NAMALWA (cell line): Measurements from ENCODE around the gene MAP4.

Experiments
- DNase-seq: peaks from one replicate; pipeline ENCODE4 v3.0.0-alpha.2; 2015; ENCODE audit warnings: low spot score

Gene MAP4

DNA sequence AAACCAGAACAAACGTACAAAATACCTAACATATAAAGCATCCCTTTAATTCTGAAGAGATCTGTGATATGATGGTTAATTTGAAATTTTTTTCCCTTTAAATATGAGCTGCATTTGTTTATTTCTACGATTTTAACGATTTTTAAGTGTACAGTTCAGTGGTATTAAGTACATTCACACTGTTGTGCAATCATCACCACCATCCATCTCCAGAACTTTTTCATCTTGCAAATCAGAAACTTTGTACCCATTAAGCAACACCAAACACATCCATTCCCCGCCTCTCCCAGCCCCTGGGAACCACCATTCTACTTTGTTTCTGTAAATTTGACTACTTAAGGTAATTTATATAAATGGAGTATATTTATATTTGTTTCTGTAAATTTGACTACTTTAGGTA is 51.5 kb downstream of the MAP4 start:
- DNase-seq, result no peak

DNA sequence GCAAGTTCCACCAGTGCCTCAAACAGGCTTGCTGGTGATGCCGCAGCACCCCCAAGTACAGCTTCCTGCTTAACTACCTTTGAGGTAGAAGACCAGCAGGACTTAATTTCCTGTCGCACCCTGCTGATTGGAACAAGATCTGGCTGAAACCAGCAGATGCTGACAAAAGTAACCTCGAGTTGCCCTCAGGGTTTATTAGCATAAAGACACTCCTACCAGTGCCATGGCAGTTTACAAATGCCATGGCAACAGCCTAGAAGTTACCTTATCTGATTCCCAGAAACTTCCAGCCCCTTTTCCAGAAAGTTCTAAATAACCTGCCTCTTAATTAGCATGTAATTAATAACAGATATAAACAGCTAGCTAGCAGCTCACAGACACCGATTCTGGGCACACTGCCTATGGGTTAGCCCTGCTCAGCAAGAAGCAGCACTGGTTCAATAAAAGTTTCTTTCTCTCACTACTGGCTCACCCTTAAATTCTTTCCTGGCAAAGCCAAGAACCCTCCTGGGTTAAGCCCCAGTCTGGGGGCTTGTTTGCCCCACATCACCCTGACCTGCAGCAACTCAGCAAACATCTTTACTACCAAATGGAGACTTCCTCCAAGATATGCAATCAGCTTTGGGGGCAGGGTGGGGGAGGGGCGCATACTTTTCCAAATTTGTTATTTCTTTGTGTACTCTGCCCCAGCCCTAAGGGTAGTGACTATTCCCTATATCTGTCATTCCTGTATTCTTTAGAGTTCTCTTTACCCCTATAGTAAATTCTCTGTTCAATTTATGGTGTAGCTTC is 54.2 kb downstream of the MAP4 start:
- DNase-seq, result no peak

DNA sequence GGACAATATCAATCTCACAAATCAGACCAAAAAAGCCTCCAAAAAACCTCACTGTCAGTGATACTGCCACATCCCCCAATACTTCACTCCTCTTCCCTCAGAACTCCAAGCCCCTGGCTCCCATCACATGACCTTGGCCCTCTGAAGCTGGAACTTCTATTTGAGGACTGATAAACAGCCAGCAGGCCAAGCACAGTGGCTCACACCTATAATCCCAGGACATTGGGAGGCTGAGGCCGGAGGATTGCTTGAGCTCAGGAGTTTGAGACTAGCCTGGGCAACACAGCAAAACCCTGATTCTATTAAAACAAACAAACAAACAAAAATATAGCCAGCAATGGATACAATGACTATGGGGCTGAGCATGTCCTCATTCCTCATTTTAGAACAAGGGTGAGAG is 55.2 kb downstream of the MAP4 start:
- DNase-seq, result no peak

DNA sequence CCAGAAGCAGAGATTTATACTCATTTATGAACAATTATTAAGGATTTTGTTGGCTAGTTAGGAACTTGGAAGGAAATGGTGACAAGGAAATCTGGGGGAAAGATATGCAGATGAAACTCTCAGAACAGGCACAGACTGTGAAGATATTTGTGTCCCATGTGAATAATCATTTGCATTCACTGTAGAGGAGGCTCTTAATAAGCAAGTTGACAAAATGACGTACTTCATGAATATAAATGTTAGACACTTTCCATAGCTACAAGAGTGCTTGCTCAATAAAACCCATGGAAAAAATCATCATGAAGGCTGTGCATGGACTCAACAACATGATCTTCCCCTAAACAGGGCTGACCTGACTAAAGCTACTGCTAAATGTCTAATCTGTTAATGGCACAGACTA is 59.7 kb downstream of the MAP4 start:
- no peak for DNase-seq

DNA sequence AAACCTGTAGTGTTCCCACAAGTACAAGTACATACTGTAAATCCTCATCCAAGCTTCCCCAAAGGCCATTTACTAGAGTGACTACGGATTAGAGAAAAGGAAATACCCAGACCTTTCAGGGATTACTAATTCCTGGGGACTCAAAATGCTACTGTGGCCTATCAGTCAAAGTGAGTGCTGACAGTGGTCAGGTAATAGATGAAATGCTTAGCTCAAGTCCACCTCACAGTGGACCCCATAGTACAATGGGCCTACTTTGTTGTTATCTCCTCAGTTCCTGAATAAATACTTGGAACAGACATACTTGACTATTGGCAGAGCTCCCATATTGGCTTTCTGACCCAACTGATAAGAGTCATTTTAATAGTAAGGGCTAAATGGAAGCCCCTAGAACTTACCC is 61.6 kb downstream of the MAP4 start:
- no peak for DNase-seq

DNA sequence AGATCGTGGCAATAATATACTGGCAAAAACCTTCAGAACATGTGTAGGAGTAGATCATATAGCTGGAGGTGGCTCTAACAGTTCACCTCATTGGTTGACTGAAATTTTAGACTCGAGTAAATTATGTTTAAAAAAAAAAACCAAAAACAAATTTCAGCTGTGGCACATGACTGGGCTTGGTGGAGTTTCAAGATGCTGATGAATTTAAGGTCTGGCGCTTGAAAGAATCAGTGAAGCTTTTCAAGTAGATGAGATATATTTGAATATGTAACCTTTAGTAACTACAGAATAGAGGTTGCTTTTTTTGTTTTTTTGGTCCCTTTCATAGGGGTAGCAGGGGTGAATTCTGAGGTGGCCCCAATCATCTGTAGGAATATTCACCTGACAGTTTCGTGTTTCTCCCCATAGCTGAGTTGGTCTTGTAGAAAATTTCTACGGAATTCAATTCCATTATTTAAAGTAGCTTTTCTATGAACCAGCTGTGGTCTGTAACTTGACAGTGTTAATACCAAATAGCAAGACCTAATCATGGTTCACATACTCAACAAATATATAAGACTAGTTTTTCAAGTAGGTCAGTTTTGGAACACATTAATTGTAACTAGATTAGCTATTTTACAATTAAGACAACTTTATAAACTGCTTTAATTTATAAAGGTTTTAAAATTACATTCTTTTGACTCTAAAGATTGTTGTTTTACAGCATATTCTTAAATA is 65.6 kb downstream of the MAP4 start:
- DNase-seq, result no peak

DNA sequence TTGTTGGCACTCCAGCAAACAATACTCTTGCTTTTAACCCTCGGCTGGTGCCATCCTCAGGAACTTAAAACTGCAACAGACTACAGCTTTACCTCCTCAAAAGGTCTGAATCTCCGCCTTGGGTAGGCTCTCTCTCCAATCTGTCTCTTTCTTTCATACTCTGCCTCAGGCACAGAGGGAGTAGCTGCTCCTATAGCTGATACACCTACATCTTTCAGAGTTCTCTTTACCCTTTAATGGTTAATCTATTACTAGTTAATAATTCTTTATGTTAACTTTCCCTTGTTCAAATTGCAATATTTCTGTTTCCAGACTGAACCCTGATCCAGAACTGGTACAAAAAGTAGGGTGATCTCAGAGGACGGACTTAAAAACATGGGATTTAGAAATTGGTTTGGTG is 66.2 kb downstream of the MAP4 start:
- no peak for DNase-seq

DNA sequence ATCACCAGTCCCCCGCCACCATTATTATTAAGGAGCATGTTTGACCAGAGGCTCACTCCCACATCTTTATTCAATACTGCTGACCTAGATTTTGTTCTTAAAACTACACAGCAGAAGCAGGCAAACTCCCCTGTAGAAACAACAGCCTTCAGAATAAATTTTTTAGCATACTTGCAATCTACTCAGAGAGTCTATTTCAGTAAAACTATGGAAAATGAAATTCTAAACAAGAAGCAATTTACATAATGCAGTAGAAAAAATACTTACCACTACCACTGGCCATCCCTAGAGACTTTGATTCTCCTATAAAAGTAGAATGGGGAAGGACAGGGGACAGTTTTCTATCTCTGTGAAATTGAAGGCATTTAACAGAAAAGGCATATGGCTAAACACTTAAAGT is 76.0 kb downstream of the MAP4 start:
- no peak for DNase-seq

DNA sequence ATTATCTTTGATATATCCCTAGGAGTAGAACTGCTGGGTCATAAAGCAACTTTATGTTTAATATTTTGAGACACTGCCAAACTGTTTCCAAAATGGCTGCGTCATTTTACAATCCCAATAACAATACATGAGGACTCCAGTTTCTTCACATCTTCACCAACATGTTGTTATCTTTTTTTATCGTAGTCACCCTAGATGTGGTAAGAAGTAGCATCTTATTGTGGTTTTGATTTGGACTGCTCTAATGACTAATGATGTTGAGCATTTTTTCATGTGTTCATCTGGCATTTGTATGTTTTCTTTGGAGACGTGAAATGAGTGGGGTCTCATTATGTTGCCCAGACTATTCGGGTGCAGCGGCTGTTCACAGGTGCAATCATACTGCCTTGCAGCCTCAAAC is 83.8 kb downstream of the MAP4 start:
- no peak for DNase-seq

DNA sequence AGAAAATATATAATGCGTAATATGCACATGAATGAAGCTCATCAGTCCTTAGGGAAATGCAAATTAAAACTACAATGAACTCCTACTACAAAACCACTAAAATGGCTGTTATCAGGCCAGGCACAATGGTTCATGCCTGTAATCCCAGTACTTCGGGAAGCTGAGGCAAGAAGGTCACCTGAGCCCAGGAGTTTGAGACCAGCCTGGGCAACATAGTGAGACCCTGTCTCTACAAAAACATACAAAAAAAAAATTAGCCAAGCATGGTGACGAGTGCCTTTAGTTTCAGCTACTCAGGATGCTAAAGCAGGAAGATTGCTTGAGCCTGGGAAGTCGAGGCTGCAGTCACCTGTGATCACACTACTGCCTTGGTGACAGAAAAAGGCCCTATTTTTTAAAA is 85.2 kb downstream of the MAP4 start:
- DNase-seq, result no peak

DNA sequence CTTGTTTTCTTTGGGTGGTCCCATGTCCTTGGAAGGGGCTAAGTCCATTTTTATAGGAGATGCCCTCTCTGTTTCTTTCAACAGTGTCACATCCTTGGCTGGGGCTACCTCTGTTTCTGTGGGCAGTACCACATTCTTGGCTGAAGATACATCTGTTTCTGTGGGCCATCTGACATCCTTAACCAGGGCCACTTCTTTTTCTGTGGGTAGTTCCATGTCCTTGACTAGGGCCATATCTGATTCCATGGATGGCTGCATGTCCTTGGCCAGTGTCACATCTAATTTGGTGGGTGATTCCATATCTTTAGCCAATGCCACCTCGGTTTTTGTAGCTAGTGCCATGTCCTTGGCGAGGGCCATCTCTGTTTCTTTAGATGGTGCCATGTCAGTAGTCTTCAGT is 99.5 kb downstream of the MAP4 start:
- DNase-seq, result no peak

DNA sequence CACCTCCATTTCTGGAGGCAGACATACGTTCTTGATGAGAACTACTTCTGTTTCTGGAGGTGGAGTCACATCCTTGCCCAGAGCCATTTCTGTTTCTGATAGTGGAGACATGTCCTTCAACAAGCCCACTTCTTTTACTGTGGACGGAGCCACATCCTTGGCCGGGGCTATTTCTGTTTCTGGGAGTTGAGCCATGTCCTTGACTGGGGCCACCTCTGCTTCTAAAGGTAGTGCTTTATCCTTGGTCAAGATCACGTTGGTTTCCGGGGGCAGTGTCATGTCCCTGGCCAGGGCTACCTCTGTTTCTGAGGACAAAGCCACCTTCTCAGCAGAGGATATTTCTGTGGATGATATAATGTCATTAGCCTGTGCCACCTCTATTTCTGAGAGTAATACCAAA is 100.0 kb downstream of the MAP4 start:
- DNase-seq, result no peak

DNA sequence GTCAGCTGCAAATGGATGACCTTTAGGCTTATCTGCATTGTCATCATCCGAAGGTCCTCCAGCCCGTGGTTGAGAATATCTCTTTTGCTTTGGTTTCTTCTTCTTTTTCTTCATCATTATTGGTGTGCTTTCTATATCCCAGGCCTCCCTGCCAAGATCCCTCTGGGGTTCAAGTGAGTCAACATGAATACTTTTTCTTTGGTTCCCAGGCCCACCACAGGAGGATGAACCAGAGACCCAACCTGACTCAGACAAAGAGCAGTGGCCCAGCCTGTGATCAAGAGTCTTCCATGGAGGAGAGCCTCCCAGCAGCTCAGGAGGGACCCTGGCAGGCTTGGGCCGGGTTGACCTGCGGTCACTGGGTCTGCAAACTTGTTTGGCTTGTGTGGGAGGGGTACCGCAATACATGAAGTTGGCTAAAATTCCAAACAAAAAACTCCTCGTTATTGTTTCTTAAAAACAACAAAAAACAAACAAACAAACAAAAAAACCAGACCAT is 104.2 kb downstream of the MAP4 start:
- DNase-seq, result no peak

DNA sequence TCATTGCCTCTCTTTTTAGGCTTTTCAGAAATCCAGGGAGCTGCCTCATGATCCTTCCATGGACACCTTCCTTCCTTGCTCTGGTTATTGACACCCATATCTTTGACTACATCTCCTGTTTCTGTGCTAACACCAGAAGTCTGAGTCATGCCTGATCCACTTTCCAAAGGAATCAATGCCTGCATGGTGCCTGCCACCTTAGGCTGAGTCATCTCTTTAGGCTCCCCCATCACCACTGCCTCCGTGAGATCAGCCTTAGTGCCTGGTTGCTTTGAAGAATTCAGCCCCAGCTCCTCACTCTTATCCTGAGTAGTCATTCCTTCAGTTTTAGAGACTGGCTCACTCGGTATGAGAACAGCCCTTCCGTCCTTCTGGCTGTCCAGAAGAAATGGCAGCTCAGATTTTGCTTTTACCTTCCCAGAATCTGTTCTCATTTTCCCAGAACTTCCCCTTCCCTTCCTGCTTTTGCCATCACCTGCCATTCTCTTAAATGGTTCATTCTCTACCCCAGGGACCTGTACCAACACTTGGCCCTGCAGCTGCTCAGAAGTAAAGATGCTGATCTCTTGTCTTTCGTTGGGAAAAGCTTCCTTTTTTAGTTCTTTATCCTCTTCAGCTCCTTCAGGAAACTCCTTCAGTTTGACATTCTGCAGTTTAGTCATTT is 105.3 kb downstream of the MAP4 start:
- no peak for DNase-seq

DNA sequence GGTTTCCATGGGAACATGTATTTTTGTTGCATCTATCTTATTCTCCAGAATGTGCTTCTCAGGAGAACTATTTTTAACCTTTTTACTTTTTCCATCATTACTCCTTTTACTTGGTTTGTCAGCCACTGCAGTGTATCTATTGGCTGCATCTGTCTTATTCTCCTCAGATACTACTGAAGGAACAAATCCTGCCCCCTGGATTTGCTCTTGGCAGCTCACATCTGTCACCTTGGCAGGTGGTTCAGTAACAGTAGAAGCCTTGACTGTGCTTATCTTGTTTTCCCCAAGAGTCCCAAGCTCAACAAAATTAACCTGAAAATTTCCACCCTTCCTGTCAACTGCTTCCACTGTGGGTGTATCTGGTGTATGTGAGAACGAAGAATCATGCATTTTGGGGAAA is 106.0 kb downstream of the MAP4 start:
- DNase-seq, result no peak

DNA sequence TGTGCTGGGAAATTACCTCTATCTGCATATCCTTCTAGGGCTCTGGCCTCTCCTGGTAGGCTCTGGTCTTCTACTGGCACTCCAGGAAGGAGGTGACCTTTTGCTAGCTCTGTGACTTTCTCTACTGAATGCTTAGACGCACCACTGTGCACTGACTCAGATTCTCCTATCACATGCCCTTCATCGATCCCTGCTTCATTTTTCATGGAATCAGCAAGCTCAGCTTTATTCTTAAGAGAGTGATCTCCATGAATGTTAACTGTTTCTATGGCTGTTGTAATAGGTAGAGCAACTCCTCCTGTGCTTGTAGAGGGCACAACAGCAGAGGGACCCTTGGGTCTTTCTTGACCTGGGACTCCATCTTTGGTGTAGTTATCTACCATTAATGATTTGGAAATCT is 106.6 kb downstream of the MAP4 start:
- no peak for DNase-seq

DNA sequence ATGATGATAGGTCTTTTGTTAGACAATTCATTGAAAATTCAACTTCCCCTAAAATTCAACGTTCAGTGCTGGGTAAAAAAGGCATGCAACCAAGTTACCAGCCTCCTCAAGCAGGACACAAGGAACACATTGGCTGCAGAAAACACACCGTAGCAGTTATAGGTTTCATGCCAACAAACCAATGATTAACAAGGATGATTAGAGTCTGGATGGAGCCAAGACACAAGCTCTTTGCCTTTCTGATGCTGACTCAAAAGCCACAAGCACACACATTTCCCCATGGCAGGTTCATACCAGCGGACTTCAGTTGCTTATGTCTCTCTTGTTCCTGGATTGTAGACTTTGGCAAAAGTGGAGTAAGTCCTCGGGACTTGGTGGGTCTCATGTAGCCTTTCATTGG is 107.5 kb downstream of the MAP4 start:
- DNase-seq, result no peak

DNA sequence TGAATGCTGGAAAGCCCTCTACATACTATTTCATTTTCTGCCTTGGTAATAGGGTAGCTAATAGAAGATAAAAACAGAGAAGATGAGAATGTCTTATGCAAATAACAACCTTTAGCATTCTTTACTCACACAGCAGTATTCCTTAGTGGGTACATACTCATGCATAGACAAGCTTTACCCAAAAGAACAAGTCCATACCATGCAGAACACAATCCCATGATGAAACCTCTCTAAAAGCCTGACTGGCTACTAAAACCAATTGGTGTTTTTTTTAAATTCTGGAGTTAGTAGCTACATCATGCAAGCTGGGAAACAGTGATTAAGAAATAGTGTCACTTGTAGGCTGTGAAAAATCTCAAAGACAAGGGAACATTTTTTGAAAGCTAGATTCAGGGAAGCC is 108.4 kb downstream of the MAP4 start:
- no peak for DNase-seq

DNA sequence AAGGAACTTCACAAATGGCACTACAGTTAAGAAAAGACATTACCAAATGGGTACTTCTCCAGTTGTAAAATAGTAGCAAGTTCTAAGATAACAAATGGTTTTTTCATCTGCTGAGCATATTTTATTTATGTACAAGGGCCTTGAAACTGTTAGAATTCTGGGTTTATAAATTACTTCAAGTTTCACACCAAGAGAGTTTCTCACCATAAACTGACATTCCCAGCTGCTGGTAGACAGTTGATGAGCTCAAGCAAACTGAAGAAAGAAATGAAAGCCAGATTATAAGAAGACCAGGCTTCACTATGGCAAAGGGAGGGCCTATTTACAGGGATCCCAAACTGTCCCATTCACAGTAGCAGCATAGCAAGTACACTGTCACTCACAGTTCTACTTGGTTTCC is 113.5 kb downstream of the MAP4 start:
- DNase-seq, result no peak

DNA sequence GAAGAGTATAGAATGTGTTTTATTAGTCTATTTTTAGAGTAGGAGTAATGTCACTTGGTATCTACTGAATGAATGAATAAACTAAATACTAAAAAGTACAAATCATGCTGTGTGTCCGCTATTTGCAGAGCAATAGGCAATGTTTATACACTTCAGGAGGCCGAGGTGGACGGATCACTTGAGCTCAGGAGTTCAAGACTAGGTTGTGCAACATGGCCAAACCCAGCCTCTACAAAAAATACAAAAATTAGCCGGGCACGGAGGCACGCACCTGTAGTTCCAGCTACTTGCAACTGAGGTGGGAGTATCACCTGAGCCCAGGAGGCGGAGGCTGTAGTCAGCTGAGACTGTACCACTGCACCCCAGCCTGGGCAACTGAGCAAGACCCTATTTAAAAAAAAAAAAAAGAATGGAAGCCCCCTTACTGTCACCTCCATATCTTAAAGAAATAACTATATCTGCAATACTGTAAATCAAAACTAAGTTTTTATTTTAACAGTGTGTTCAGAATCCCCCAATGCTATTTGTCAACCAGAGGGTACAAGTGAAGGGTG is 114.9 kb downstream of the MAP4 start:
- DNase-seq, result no peak

DNA sequence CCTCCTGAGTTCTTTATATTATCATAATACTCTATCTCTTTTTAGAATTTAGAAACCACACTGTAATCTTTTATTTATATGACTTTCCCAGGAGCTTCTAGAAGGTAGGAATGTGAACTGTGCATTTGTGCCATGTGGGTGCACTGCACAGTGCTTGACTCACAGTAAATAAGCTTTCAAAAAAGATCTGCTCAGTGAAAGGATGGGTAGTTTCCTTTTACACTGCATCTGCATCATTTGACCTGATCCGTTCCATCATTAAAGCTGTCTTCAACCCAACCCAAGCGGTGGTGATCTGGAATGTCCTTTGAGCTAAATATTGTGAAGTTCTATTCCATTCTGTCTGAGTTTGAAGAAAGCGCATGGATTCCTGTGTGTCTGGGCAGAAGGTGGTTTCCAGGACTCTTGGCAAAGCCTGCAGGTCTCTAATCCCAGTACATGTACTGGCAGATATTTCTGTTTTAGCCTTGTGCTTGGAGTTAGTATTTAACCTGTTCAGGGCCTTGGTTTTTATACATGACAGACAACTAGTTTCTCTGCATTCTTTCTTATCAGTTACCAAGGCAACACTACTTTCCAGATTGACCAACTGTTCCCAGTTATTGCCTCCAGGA is 116.6 kb downstream of the MAP4 start:
- no peak for DNase-seq

DNA sequence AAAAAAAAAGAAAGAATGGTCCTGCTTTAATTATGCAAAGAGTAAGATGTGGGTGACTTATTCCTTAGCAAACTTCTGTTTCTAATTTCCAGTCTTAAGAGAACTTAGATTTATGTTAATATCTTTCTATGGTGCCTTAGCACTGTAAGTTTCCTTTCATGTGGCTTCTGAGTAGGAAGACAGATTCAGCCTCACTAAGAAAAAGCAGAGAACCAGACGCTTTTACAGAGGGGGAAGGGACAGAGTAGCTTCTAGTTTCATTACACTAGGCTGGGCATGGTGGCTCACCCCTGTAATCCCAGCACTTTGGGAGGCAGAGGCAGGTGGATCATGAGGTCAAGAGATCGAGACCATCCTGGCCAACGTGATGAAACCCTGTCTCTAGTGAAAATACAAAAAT is 118.3 kb downstream of the MAP4 start:
- no peak for DNase-seq
